Renal pelvis (tissue), 12 donors: ENCODE data around the gene TMEM14B. TPM values are rescaled to one million over a fixed set of nuclear protein-coding genes. Genes with fewer than 3 reads are reported as not detected.
A peak's percentile ranks its signal among the peaks of the same experiment; 100 is the strongest.
"Not testable (repeated sequence)": the region's sequence is repeated elsewhere in the genome, so short reads cannot be mapped to it uniquely, and the experiment has no call there.

ENCODE experiments used
- DNase-seq: peaks from one replicate; pipeline ENCODE4 v3.0.0-alpha.2; 2013
- long read RNA-seq, 16 experiments: transcript quantifications; one replicate each; lab custom pipeline, GENCODE V29; 2026
- polyA plus RNA-seq, 3 donors: library from polyadenylated mRNA; unstranded; fragments of 120-200 nt; gene quantifications; one replicate each; pipeline ENCODE4 v1.2.1, GENCODE V29; 2013; ENCODE audit not compliant: insufficient read length in 3 of 3

TMEM14B gene
- 100 to 1,000 TPM in 1 of 3 donors, 10 to 100 TPM in 2; 88.9 to 114 (median 99.4) TPM for polyA plus RNA-seq
- long read RNA-seq, donor 1, transcript TMEM14B-202 (6 exons, 975 nt): major isoform, 56 of 86 reads
- long read RNA-seq, donor 1, partial matches to known transcripts: 20 of 86 reads
- long read RNA-seq, donor 1, other reads (novel, unspliced or antisense): 0 of 86 reads
- long read RNA-seq, donor 2, transcript TMEM14B-202 (6 exons, 975 nt): major isoform, 79 of 100 reads
- long read RNA-seq, donor 2, partial matches to known transcripts: 0 of 100 reads
- long read RNA-seq, donor 2, other reads (novel, unspliced or antisense): 9 of 100 reads
- long read RNA-seq, donor 3, transcript TMEM14B-201 (5 exons, 787 nt): minor isoform, 6 of 87 reads
- long read RNA-seq, donor 3, transcript TMEM14B-202 (6 exons, 975 nt): major isoform, 70 of 87 reads
- long read RNA-seq, donor 3, partial matches to known transcripts: 8 of 87 reads
- long read RNA-seq, donor 3, other reads (novel, unspliced or antisense): 0 of 87 reads
- long read RNA-seq, donor 4, transcript TMEM14B-201 (5 exons, 787 nt): minor isoform, 7 of 104 reads
- long read RNA-seq, donor 4, transcript TMEM14B-202 (6 exons, 975 nt): major isoform, 87 of 104 reads
- long read RNA-seq, donor 4, partial matches to known transcripts: 7 of 104 reads
- long read RNA-seq, donor 4, other reads (novel, unspliced or antisense): 0 of 104 reads
- long read RNA-seq, donor 5, transcript TMEM14B-202 (6 exons, 975 nt): major isoform, 35 of 44 reads
- long read RNA-seq, donor 5, partial matches to known transcripts: 0 of 44 reads
- long read RNA-seq, donor 5, other reads (novel, unspliced or antisense): 0 of 44 reads
- long read RNA-seq, donor 6, transcript TMEM14B-202 (6 exons, 975 nt): major isoform, 64 of 91 reads
- long read RNA-seq, donor 6, partial matches to known transcripts: 16 of 91 reads
- long read RNA-seq, donor 6, other reads (novel, unspliced or antisense): 6 of 91 reads
- long read RNA-seq, donor 7, transcript TMEM14B-202 (6 exons, 975 nt): major isoform, 63 of 97 reads
- long read RNA-seq, donor 7, partial matches to known transcripts: 24 of 97 reads
- long read RNA-seq, donor 7, other reads (novel, unspliced or antisense): 0 of 97 reads
- long read RNA-seq, donor 8, transcript TMEM14B-202 (6 exons, 975 nt): major isoform, 19 of 26 reads
- long read RNA-seq, donor 8, partial matches to known transcripts: 5 of 26 reads
- long read RNA-seq, donor 8, other reads (novel, unspliced or antisense): 0 of 26 reads
- long read RNA-seq, donor 9, transcript TMEM14B-201 (5 exons, 787 nt): minor isoform, 8 of 125 reads
- long read RNA-seq, donor 9, transcript TMEM14B-202 (6 exons, 975 nt): major isoform, 102 of 125 reads
- long read RNA-seq, donor 9, partial matches to known transcripts: 8 of 125 reads
- long read RNA-seq, donor 9, other reads (novel, unspliced or antisense): 0 of 125 reads
- long read RNA-seq, donor 10, transcript TMEM14B-202 (6 exons, 975 nt): major isoform, 54 of 70 reads
- long read RNA-seq, donor 10, partial matches to known transcripts: 5 of 70 reads
- long read RNA-seq, donor 10, other reads (novel, unspliced or antisense): 0 of 70 reads
- long read RNA-seq, donor 11, transcript TMEM14B-202 (6 exons, 975 nt): major isoform, 40 of 49 reads
- long read RNA-seq, donor 11, partial matches to known transcripts: 0 of 49 reads
- long read RNA-seq, donor 11, other reads (novel, unspliced or antisense): 0 of 49 reads
- long read RNA-seq, donor 12, transcript TMEM14B-201 (5 exons, 787 nt): minor isoform, 6 of 97 reads
- long read RNA-seq, donor 12, transcript TMEM14B-202 (6 exons, 975 nt): major isoform, 68 of 97 reads
- long read RNA-seq, donor 12, partial matches to known transcripts: 17 of 97 reads
- long read RNA-seq, donor 12, other reads (novel, unspliced or antisense): 0 of 97 reads
- long read RNA-seq, donor 13, transcript TMEM14B-202 (6 exons, 975 nt): major isoform, 37 of 49 reads
- long read RNA-seq, donor 13, transcript TMEM14B-201 (5 exons, 787 nt): minor isoform, 6 of 49 reads
- long read RNA-seq, donor 13, partial matches to known transcripts: 5 of 49 reads
- long read RNA-seq, donor 13, other reads (novel, unspliced or antisense): 0 of 49 reads
- long read RNA-seq, donor 14, transcript TMEM14B-202 (6 exons, 975 nt): major isoform, 90 of 148 reads
- long read RNA-seq, donor 14, transcript TMEM14B-208 (6 exons, 1,224 nt): minor isoform, 9 of 148 reads
- long read RNA-seq, donor 14, transcript TMEM14B-201 (5 exons, 787 nt): minor isoform, 10 of 148 reads
- long read RNA-seq, donor 14, partial matches to known transcripts: 29 of 148 reads
- long read RNA-seq, donor 14, other reads (novel, unspliced or antisense): 6 of 148 reads
- long read RNA-seq, donor 15, transcript TMEM14B-201 (5 exons, 787 nt): minor isoform, 7 of 90 reads
- long read RNA-seq, donor 15, transcript TMEM14B-212 (5 exons, 992 nt): minor isoform, 6 of 90 reads
- long read RNA-seq, donor 15, transcript TMEM14B-208 (6 exons, 1,224 nt): minor isoform, 6 of 90 reads
- long read RNA-seq, donor 15, transcript TMEM14B-202 (6 exons, 975 nt): major isoform, 71 of 90 reads
- long read RNA-seq, donor 15, partial matches to known transcripts: 0 of 90 reads
- long read RNA-seq, donor 15, other reads (novel, unspliced or antisense): 0 of 90 reads
- long read RNA-seq, donor 16, transcript TMEM14B-202 (6 exons, 975 nt): major isoform, 86 of 92 reads
- long read RNA-seq, donor 16, partial matches to known transcripts: 0 of 92 reads
- long read RNA-seq, donor 16, other reads (novel, unspliced or antisense): 0 of 92 reads

DNA sequence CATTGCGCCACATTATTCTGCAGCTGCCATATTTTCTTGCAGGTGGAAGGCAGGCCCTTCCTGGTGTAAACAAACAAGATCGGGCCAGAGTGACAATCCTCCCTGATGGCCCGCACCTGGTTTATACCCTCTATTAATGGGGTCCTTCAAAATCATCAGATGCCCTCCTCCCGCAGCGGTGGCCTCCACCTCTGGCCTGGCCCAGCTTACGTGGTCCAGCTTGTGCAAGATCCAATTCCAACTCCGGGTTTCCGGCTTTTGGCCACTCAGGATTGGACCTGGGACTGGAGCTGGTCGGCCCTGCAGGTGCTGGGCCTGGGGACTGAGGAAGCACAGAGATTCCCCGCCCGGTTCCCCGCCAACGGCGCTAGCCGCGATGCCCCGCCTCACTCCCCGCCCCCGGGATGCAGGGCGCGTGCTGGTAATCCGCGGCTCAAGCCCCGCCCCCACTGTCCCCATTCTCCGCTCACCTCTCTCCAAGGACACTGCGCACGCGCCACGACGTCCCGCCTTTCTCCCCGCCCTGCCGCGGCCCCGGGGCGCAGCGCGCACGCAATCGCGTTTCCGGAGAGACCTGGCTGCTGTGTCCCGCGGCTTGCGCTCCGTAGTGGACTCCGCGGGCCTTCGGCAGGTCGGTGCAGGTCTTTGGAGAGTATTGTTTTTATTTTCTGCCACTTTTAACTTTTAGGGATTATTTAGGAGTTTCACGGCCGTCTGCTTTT is at the start of gene TMEM14B:
TSS of gene TMEM14B (plus strand) at position 555 of the 722 bp plus-strand sequence. CDS start 1,441 bp downstream, outside the sequence.
- DNase-seq: peak; percentile 98

DNA sequence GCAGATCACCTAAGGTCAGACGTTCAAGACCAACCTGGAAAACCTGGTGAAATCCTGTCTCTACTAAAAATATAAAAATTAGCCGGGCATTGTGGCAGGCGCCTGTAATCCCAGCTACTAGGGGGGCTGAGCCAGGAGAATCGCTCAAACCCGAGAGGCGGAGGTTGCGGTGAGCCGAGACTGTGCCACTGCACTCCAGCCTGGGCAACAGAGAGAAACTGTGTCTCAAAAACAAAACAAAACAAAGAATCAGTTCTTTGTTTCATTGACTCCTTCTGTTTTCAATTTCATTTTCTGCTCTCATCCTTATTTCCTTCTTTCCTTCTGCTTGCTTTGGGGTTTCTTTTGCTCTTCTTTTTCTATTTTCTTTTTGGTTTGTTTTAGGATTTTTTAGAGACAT is 33.6 kb upstream of the TMEM14B start:
- DNase-seq: no peak

DNA sequence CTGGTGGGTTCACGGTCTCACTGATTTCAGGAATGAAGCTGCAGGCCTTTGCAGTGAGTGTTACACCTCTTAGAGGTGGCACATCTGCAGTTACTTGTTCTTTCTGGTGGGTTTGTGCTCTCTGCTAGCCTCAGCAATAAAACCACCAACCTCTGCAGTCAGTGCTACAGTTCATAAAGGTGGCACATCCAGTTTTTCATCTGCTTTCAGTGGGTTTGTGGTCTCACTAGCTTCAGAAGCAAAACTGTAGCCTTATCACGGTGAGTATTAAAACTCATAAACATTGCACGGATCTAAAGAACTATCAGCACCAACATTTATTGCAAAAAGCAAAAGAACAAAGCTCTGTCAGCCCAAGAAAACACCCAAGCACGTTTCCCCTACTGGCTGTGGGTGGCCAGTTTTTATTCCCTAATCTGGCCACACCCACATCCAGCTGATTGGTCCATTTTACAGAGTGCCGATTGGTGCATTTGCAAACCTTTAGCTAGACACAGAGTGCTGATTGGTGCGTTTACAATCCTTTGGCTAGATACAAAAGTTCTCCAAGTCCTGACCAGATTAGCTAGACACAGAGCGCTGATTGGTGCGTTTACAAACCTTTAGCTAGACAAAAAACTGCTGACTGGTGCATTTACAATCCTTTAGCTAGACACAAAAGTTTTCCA is 28.2 kb upstream of the TMEM14B start:
- DNase-seq: no peak

DNA sequence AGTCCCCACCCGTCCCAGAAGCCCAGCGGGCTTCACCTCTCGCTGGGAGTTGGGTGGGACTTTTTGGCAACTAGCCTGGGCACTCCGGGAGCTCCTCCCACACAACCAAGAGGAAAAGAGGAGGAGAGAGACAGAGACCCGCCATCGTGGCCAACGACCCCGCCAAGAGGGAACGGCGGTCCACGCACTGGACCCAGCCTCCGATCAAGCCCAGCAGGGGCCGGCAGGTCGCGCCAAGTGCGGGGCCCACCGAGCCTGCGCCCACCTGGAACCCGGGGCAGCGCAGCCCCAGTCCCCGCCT is 27.7 kb upstream of the TMEM14B start:
- DNase-seq: no peak

DNA sequence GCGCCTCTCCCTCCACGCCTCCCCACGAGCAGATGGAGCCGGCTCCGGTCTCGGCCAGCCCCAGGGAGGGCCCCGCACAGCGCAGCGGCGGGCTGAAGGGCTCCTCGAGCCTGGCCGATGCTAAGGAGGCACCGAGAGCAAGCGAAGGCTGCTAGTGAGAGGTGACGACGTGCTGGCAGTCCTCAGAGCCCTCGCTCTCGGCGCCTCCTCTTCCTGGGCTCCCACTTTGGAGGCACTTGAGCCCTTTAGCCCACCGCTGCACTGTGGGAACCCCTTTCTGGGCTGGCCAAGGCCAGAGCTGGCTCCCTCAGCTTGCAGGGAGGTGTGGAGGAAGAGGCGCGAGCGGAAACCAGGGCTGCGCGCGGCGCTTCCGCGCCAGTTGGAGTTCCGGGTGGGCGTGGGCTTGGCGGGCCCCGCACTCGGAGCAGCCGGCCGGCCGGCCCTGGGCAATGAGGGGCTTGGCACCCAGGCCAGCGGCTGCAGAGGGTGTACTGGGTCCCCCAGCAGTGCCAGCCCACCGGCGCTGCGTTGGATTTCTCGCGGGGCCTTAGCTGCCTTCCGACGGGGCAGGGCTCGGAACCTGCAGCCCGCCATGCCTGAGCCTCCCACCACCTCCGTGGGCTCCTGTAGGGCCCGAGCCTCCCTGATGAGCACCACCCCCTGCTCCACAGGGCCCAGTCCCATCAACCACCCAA is 27.2 kb upstream of the TMEM14B start:
- no peak for DNase-seq

DNA sequence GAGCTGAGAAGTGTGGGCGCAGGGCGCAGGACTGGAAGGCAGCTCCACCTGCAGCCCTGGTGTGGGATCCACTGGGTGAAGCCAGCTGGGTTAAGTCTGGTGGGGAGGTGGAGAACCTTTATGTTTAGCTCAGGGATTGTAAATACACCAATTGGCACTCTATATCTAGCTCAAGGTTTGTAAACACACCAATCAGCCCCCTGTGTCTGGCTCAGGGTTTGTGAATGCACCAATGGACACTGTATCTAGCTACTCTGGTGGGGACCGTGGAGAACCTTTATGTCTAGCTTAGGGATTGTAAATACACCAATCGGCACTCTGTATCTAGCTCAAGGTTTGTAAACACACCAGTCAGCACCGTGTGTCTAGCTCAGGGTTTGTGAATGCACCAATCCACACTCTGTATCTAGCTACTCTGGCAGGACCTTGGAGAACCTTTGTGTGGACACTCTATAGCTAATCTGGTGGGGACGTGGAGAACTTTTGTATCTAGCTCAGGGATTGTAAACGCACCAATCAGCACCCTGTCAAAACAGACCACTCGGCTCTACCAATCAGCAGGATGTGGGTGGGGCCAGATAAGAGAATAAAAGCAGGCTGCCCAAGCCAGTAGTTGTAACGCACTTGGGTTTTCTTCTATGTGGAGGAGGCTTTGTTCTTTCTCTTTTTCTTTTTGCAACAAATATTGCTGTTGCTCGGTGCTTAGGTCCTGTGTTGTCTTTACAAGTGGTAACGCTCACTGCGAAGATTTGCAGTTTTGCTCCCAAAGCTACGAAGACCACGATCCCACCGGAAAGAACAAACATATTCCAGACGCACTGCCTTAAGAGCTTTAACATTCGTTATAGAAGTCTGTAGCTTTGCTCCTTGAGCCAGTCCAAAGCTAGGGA is 26.4 kb upstream of the TMEM14B start:
- DNase-seq: not testable (repeated sequence)

DNA sequence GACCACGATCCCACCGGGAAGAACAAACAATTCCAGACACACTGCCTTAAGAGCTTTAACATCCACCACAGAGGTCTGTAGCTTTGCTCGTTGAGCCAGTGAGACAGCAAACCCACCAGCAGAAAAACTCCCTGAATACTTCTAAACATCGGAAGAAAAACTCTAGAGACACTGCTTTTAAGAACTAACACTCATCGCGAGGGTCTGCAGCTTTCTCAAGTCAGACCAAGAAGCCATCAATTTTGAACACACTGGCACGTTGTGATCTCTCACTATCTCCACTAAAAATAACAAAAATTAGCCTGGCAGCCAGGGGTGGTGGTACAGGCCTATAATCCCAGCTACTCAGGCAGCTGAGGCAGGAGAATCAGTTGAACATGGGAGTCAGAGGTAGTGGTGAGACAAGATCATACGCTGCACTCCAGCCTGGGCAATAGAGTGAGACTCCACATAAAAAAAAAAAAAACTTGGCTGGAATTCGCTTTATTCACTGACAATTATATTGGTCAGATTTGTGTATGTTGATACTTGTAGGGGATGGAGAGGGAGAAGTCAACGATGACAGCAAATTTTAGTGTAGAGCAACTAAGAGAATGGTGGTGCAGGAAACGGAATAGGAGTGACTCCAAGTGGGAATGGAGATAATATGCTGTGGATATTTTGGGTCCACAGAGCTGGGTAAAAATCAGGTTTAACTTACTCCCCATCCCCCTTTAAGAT is 25.6 kb upstream of the TMEM14B start:
- no peak for DNase-seq

DNA sequence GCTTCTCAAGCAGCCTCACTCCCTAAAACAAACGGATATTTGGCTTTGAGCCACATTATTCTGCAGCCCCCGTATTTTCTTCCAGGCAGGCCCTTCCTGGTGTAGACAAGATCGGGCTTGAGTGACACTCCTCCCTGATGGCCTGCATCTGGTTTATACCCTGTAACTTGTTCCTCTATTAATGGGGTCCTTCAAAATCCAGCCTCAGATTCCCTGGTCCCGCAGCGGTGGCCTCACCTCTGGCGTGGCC is 25.1 kb upstream of the TMEM14B start:
- DNase-seq: no peak

DNA sequence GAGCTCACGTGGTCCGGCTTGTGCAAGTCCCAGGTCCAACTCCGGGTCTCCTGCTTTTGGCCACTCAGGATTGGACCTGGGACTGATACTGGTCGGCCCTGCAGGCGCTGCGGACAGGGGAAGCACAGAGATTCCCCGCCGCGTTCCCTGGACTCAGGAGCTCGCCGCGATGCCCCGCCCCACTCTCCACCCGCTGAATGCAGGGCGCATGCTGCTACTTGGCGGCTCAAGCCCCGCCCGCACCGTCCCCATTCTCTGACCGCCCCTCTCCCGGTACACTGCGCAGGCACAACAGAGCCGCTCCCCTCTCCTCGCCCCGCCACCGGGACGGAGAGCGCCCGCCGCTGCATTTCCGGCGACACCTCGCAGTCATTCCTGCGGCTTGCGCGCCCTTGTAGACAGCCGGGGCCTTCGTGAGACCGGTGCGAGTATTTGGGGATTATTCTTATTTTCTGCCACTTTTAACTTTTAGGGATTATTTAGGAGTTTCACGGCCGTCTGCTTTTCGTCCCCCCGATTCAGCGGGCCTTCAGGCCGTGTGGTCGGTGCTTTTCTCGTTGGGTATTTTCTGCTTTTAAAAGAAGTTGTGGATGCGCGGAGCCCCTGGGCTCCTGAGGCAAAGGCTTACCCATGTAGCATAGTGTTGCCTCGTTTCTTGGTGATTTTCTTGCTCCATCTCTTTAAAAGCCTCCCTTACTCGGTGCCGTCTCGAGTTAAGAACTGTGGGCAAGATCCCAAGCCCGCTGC is 24.6 kb upstream of the TMEM14B start, which contains the start of gene TMEM14C:
TSS of gene TMEM14C (plus strand) at position 251 of the 747 bp plus-strand sequence. CDS start 1,544 bp downstream, outside the sequence.
- DNase-seq: peak; percentile 98

DNA sequence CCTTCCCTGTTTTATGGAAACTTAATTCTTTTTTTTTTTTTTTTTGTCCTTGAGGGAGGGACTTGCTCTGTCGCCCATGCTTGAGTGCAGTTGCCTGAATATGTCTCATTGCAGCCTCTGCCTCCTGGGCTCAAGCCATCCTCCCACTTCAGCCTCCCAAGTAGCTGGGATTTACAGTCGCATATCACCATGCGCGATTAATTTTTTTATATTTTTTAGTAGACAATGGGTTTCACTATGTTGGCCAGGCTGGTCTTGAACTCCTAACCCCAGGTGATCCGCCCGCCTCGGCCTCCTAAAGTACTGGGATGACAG is 24.1 kb upstream of the TMEM14B start:
- no peak for DNase-seq

DNA sequence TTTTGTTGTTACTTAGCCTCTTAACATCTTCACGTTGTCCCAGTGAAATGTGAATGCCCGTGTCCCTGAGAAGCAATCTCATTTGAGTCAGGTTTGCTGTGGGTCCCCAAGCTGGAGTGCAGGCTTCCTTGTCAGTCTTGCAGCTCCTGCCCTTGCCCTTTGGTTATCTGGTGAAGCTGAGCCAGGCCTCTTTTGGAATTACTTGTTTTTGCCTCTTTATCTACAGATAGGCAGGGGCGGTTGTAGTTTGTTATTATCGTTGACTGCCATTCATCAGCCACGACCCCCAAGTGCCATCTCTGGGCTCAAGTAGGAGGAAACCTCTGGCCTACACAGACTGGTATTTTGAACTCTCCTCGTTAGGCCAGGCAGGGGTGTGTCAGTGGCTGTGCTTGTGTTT is 22.6 kb upstream of the TMEM14B start:
- DNase-seq: no peak

DNA sequence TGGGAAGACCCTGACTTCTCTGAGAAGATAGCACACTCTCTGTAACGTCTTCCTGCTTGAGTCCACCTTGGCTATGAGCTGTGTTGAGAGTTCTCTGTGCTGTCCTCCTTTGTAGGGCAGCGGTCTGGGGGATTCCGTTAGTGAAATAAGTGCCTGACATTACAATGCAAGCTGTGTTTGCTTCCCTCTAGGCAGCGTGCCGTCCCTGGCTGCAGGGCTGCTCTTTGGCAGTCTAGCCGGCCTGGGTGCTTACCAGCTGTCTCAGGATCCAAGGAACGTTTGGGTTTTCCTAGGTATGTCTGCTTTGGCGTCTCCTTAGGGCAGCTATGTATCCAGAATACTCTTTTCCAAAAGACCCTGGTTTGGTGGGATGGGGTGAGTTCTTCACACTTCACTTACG is 21.9 kb upstream of the TMEM14B start:
- no peak for DNase-seq

DNA sequence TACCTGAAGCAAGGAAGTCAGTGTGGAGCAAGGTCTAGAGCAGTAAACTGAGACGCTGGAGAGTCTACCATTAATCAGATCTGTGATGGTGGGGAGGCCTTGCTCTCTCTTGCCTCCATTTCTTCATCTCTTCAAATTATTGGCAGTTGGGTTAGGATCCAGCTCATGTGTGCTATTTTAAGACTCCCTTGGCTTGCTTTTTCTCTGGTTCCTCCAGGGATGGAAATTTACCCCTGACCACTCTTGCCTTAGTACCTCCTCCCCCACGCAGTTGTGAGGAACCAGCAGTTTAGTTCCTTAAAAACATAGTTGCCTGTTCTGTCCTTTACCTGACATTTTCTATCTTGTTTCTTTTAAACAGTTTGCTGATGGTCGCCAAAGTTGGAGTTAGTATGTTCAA is 17.4 kb upstream of the TMEM14B start:
- no peak for DNase-seq

DNA sequence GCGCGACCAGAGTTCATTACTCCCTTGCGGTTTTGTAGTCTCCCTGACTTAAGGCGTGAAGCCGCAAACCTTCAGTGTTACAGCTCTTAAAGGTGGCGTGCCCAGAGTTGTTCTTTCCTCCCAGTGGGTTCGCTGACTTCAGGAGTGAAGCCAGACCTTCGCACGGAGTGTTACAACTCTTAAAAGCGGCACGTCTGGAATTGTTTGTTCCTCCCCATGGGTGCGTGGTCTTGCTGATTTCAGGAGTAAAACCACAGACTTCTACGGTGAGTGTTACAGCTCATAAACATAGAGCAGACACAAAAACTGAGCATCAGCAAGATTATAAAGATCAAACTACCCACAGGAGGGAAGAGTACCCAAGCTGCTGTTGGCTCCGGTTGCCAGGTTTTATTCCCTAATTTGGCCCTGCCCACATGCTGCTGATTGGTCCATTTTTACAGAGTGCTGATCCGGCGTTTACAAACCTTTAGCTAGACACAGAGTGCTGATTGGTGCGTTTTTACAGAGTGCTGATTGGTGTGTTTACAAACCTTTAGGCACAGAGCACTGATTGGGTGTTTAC is 14.4 kb upstream of the TMEM14B start:
- no peak for DNase-seq
